Effector memory CD4-positive, alpha-beta T cell (primary cell): ENCODE data around the gene GRIN3A.
"Not testable (repeated sequence)": the region's sequence is repeated elsewhere in the genome, so short reads cannot be mapped to it uniquely, and the experiment has no call there.

ENCODE experiments used
- DNase-seq, 3 donors: peaks; one replicate each; pipeline ENCODE4 v3.0.0-alpha.2; 2020
- H3K27ac ChIP-seq: 2 replicates; pipeline ENCODE4 v1.7.0; 2013; ENCODE audit warnings: mild to moderate bottlenecking, low read length, moderate library complexity; ENCODE audit not compliant: insufficient read depth, poor library complexity, severe bottlenecking
- H3K27me3 ChIP-seq: replicated peaks from 2 replicates; pipeline ENCODE4 v1.7.0; 2013; ENCODE audit warnings: mild to moderate bottlenecking, low read length; ENCODE audit not compliant: insufficient read depth, control insufficient read depth, poor library complexity, severe bottlenecking
- H3K36me3 ChIP-seq: 2 replicates; pipeline ENCODE4 v1.7.0; 2013; ENCODE audit warnings: mild to moderate bottlenecking, low read length, moderate library complexity; ENCODE audit not compliant: control insufficient read depth, insufficient read depth
- H3K4me1 ChIP-seq: 2 replicates; pipeline ENCODE4 v1.7.0; 2013; ENCODE audit warnings: low read length, mild to moderate bottlenecking; ENCODE audit not compliant: control insufficient read depth, insufficient read depth, poor library complexity, severe bottlenecking
- H3K4me3 ChIP-seq: 2 replicates; pipeline ENCODE4 v1.7.0; 2013; ENCODE audit warnings: low read length, low read depth, mild to moderate bottlenecking; ENCODE audit not compliant: insufficient read depth, poor library complexity, severe bottlenecking
- H3K9me3 ChIP-seq: 2 replicates; pipeline ENCODE4 v1.7.0; 2013; ENCODE audit warnings: mild to moderate bottlenecking, low read length, moderate library complexity; ENCODE audit not compliant: control insufficient read depth

The GRIN3A gene

DNA sequence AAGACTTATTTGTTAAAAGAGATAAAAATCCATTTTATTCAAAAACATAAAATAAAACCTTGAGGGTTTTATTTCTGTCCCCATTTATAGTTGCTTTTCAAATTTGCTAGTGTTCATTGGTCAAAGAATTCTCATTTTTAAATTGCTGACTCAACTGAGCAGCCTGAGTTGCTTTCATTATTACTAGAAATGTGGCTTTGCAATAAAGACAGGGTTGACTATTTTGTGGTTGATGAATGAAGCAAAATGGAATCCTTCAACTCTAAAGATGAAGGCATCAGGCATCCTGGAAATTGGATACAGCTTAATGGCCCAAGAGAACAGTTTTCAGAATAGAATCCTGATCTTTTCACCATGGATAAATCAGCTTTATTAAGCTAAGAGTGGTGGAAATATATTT is 119.7 kb downstream of the GRIN3A start:
- DNase-seq = no peak
- H3K4me3 ChIP-seq = no peak overlapping the region
- no peaks in the 10 kb centered on the region for H3K9me3 ChIP-seq
- no peaks in the 10 kb centered on the region for H3K27me3 ChIP-seq
- H3K4me1 ChIP-seq = no peaks in the 10 kb centered on the region
- H3K27ac ChIP-seq = no peak overlapping the region
- no peaks in the 10 kb centered on the region for H3K36me3 ChIP-seq

GRCh38 chr9:101605547-101605946 is 132.9 kb downstream of the GRIN3A start:
- H3K27ac ChIP-seq = no peak overlapping the region
- H3K36me3 ChIP-seq = no peaks in the 10 kb centered on the region
- H3K27me3 ChIP-seq = peaks cover 2% of the 10 kb centered on the region
- no peak overlapping the region for H3K4me3 ChIP-seq
- no peaks in the 10 kb centered on the region for H3K4me1 ChIP-seq
- no peaks in the 10 kb centered on the region for H3K9me3 ChIP-seq
- no peak for DNase-seq

- no peak overlapping the region for H3K27ac ChIP-seq
- no peaks in the 10 kb centered on the region for H3K36me3 ChIP-seq
- no peak for DNase-seq
- H3K9me3 ChIP-seq = no peaks in the 10 kb centered on the region
- H3K27me3 ChIP-seq = peaks cover 2% of the 10 kb centered on the region
- H3K4me3 ChIP-seq = no peak overlapping the region
- no peaks in the 10 kb centered on the region for H3K4me1 ChIP-seq
Observed at GRCh38 chr9:101604296-101604695, 134.2 kb downstream of the GRIN3A start.

GRCh38 chr9:101601904-101602765 is 136.3 kb downstream of the GRIN3A start:
- no peaks in the 10 kb centered on the region for H3K4me1 ChIP-seq
- no peaks in the 10 kb centered on the region for H3K27me3 ChIP-seq
- H3K4me3 ChIP-seq = no peak overlapping the region
- DNase-seq = no peak
- no peaks in the 10 kb centered on the region for H3K9me3 ChIP-seq
- no peaks in the 10 kb centered on the region for H3K36me3 ChIP-seq
- no peak overlapping the region for H3K27ac ChIP-seq

GRCh38 chr9:101594796-101595195 is 143.7 kb downstream of the GRIN3A start, which contains the start of gene PPP3R2:
Gene PPP3R2, minus strand, starts transcription at chr9:101594969. Its CDS starts 48 bp downstream, at chr9:101594921.
- H3K36me3 ChIP-seq = no peaks in the 10 kb centered on the region

GRCh38 chr9:101593345-101593744 is 145.1 kb downstream of the GRIN3A start:
- no peaks in the 10 kb centered on the region for H3K9me3 ChIP-seq
- DNase-seq = no peak
- no peaks in the 10 kb centered on the region for H3K4me1 ChIP-seq
- no peak overlapping the region for H3K4me3 ChIP-seq
- H3K36me3 ChIP-seq = no peaks in the 10 kb centered on the region
- no peak overlapping the region for H3K27ac ChIP-seq
- no peaks in the 10 kb centered on the region for H3K27me3 ChIP-seq

More at GRCh38 chr9:101594796-101595195, 143.7 kb downstream of the GRIN3A start, which contains the start of gene PPP3R2:
- H3K27me3 ChIP-seq = no peaks in the 10 kb centered on the region
- DNase-seq = no peak
- H3K27ac ChIP-seq = no peak within 1 kb of the TSS
- H3K4me3 ChIP-seq = no peak within 1 kb of the TSS
- no peaks in the 10 kb centered on the region for H3K4me1 ChIP-seq
- H3K9me3 ChIP-seq = no peaks in the 10 kb centered on the region

GRCh38 chr9:101592788-101593187 is 145.7 kb downstream of the GRIN3A start:
- no peak for DNase-seq
- no peak overlapping the region for H3K27ac ChIP-seq
- no peaks in the 10 kb centered on the region for H3K9me3 ChIP-seq
- H3K4me3 ChIP-seq = no peak overlapping the region
- H3K36me3 ChIP-seq = no peaks in the 10 kb centered on the region
- H3K27me3 ChIP-seq = no peaks in the 10 kb centered on the region
- no peaks in the 10 kb centered on the region for H3K4me1 ChIP-seq

- H3K27ac ChIP-seq = no peak overlapping the region
- no peaks in the 10 kb centered on the region for H3K27me3 ChIP-seq
- no peaks in the 10 kb centered on the region for H3K4me1 ChIP-seq
- no peak for DNase-seq
- no peaks in the 10 kb centered on the region for H3K9me3 ChIP-seq
- no peak overlapping the region for H3K4me3 ChIP-seq
- H3K36me3 ChIP-seq = no peaks in the 10 kb centered on the region
Observed at GRCh38 chr9:101591787-101592446, 146.5 kb downstream of the GRIN3A start.

GRCh38 chr9:101590901-101591300 is 147.5 kb downstream of the GRIN3A start:
- no peaks in the 10 kb centered on the region for H3K9me3 ChIP-seq
- no peak overlapping the region for H3K27ac ChIP-seq
- no peaks in the 10 kb centered on the region for H3K36me3 ChIP-seq
- H3K27me3 ChIP-seq = no peaks in the 10 kb centered on the region
- H3K4me3 ChIP-seq = no peak overlapping the region
- no peaks in the 10 kb centered on the region for H3K4me1 ChIP-seq
- no peak for DNase-seq

DNA sequence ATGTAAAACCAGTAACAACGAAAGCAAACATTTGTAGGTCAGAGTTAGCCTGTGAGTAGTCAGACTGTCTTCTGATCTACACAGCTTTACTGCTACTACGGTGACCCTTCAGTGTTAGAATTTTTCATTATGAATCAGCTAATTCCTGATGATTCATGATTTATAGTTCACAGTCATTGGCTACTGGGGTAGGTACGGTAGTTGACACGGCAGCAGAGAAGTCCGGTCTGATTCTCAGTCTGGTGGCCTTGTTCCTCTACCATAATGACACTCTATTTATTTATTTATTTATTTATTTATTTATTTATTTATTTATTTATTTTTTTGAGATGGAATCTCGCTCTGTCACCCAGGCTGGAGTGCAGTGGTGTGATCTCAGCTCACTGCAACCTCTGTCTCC is 148.4 kb downstream of the GRIN3A start:
- H3K27ac ChIP-seq, H3K27me3 ChIP-seq, H3K4me3 ChIP-seq, H3K4me1 ChIP-seq, DNase-seq, H3K9me3 ChIP-seq, H3K36me3 ChIP-seq: not testable (repeated sequence)
